HG02884 (cell line): ENCODE measurements around the gene LCE3C.
"Not testable (repeated sequence)": the region's sequence is repeated elsewhere in the genome, so short reads cannot be mapped to it uniquely, and the experiment has no call there.

ENCODE experiments used
- ATAC-seq: cut with Tn5 transposase; IDR thresholded peaks from one replicate; pipeline ENCODE4 v1.9.1; 2021; ENCODE audit warnings: mild to moderate bottlenecking, moderate library complexity; ENCODE audit not compliant: unreplicated experiment

LCE3C gene, protein sequence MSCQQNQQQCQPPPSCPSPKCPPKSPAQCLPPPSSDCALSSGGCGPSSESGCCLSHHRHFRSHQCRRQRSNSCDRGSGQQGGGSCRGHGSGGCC

DNA sequence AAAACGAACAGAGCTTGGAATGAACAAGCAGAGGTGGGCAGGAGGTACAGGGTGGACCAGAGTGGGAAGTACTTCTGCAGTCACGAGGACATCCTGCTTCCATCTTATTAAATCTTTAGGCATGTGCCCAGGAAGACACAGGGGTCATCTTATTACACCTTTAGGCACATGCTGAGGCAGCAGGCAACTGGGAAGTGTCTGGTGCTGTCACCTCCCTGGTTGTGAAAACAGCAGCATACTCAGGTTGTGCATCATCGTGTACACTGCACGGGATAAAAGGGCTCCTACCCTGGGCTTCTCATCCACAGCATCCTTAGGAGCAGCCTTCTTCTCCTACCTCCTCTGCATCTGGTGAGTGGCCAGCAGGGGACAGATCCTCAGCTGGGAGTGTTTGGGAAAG is at the start of gene LCE3C:
TSS of gene LCE3C (plus strand) at position 301 of the 400 bp plus-strand sequence. CDS start 498 bp downstream, outside the sequence.
- no peak for ATAC-seq

DNA sequence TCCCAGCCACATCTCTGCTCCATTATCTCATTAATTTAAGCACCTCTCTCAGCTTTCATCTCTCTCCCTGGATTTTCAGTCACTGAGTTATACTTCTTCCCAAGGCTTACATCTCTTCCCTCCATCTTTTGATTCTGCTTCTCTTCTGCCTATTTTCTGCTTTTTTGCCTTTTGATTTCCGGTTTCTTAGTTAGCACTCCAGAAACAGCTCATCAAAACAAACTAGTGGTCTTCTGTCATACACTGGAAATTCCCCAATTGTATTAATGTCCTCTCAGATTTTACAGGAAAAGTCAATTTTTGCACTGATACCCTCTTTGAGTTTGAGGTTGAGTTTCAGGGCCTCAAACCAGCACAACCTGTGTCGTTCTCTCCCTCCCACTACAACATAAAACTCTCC is 34.9 kb upstream of the LCE3C start:
- no peak for ATAC-seq

DNA sequence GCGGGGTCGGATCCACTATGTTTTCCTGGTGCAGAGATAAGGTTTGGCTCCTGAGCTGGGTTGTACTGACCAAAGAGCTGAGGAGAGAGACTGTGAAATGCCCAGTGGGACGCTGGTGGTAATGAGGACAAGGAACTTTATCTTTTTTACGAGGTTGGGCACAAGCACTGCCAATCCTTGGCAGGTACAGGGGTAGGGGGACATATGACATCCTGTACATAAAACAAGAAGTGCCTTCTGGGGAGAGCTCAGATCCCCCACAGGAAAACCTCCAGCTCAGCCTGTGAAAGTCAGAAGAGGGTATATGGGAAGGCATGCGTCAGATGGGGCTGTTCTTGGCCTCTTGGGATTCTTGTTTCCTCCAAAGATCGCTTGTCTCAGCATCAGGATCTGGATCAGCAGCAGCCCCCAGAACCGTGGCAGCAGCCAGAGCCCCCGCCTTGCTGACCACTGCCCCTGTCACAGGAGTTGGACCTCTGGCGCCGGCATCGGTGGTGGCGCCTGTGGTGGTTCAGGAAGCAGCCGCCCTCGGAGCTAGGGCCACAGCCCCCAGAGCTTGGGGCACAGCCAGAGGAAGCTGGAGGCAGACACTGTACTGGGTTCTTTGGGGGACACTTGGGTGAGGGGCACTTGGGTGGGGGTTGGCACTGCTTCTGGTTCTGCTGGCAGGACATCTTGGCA is 34.4 kb upstream of the LCE3C start:
- ATAC-seq: no peak

DNA sequence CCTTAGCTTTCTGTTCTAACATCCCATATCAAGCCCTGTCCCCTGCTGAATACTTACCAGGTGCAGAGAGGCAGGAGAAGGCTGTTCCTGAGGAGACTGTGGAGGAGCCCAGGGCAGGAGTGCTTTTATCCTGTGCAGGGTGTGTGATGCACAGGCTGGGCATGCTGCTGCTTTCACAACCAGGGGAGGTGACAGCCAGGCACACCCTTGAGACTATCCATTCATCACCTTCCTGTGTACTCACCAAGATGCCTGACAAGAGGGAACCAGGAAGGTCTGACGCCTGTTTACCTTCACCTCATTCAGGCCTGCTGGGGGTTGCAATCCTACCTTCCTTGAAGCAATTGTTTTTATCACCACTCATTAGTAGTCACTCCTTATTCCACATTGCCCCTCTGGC is 33.4 kb upstream of the LCE3C start, which contains the start of gene LCE3E:
TSS of gene LCE3E (minus strand) at position 100 of the 400 bp plus-strand sequence. CDS start 572 bp downstream, outside the sequence.
- no peak for ATAC-seq

DNA sequence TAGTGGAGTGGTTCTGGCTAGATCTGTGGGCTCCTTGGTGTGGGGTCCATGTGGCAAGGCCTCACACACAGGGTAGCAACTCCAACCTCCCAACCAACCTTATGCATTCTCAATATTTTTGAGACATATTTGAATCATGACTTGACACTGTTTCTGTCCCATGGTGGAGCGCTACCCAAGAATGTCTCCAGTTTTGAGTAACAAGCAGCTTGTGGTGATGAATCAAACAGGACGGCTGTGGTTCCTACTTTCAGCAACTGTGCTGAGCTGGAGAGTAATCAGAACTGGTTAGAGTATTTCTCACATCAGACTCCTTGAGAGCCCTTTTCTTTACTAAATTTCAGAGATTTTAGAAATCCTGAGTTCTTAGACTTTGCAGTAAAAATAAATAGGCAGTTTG is 22.9 kb upstream of the LCE3C start:
- ATAC-seq: no peak

DNA sequence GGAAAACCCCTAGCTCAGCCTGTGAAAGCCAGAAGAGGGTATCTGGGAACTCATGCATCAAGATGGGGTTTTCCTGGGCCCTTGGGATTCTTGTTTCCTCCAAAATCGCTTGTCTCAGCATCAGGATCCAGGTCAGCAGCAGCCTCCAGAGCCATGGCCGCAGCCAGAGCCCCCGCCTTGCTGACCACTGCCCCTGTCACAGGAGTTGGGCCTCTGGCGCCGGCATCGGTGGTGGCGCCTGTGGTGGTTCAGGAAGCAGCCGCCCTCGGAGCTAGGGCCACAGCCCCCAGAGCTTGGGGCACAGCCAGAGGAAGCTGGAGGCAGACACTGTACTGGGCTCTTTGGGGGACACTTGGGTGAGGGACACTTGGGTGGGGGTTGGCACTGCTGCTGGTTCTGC is 20.5 kb upstream of the LCE3C start:
- ATAC-seq: not testable (repeated sequence)

DNA sequence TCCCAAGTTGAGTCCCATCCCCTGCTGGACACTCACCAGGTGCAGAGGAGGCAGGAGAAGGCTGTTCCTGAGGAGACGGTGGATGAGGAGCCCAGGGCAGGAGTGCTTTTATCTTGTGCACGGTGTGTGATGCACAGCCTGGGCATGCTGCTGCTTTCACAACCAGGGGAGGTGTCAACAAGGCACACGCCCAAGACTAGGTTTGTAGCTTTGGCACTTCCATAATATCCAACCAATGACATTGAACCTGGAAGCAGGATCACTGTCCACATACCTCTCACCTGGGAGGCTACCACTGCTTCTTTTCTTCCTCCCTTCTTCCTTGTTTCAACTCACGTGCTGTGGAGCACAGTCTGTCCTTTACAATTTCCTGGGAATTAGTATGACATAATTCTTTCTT is 19.6 kb upstream of the LCE3C start, which contains the start of gene LCE3D:
TSS of gene LCE3D (minus strand) at position 84 of the 400 bp plus-strand sequence. CDS start 580 bp downstream, outside the sequence.
- no peak for ATAC-seq

DNA sequence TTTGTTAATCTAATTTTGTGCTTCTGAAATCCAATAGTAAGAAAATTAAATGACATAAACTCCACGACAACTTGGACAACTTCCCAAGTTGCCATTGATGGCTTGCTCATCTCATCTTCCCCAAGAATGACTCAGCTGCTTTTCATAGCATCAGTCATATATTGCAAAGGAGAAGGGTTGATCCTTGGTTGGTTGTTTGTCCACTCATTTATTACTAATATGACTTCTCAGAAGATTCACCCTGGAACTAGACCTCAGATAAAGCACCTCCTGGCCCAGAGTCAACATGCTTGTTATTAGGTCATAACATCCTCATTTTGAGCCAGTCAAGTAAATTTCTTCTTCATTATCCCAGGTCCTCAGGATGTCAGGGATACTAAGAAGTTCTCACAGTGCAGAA is 17.4 kb upstream of the LCE3C start:
- no peak for ATAC-seq

DNA sequence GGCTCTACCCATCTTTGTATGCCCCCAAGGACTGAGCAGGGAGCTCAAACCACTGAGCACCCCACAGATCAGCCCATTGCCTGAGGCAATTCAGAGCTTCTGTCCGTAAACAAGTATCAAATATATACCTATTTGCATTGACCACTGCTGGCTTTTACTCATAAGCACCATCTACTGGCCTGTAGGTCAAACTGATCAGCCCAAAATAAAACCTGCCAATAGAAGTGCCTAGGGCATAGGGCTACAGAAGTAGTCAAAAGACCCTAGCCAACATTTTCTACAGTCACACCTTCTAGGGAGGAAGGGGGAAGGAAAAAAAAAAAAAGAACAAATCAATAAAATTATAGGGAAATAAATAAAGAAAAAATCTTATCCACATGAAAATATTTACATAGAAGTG is 14.4 kb upstream of the LCE3C start:
- no peak for ATAC-seq

DNA sequence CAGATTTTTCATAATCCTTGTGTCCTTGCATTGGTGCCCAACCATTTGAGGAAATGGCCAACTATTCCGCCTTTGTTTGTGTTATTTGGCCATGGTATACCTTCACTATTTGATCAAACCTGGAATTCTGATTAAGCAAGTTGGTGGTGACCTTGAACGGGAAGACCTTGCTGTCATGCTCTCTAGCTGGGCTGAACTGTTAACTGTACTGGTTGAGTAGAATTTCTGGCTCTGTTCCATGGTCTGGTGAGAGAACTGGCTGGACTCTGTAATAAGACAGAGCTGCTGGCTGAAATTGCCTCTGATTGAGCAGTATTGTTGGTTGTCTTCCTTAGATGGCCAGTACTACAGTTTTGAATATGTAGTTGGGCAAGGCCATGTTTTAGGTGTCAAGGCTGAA is 3.0 kb upstream of the LCE3C start:
- ATAC-seq: no peak

DNA sequence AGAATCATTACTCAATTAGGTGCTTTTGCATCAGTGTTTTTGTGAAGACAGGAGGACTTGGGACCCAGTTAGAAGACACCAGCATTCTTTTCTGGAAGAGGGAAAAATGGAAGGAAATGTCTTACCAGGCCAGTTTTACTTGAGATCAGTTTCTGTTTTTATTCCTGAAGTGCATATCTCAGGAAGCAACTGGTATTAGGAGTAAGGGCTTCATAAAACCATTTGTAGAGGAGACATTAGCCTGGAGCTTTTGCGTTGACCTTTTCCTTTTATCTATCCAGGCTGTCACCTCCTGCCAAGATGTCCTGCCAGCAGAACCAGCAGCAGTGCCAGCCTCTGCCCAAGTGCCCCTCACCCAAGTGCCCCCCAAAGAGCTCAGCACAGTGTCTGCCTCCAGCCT is 13.5 kb downstream of the LCE3C start, which contains the start of gene LCE3B:
TSS of gene LCE3B (plus strand) at position 301 of the 400 bp plus-strand sequence. CDS start at position 301, 0 bp downstream.
- ATAC-seq: no peak

DNA sequence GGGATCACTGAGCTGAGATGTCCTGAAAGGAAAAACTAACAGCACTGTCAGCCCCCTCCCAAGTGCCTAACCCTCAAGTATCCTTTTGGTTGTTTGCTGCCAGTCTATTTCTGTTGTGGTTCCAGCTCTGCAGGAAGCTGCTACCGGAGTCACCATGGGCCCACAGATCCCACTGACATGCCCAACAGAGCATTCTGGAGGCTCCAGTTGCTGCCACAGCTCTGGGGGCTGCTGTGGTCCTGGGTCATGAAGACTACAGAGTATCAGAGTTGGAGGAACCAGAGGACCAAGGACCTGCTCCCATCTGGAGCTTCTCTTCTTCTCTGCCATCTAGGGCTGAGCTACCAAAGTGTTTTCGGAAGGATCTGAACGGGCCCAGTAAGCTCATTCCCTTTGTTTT is 22.0 kb downstream of the LCE3C start:
- ATAC-seq: no peak

DNA sequence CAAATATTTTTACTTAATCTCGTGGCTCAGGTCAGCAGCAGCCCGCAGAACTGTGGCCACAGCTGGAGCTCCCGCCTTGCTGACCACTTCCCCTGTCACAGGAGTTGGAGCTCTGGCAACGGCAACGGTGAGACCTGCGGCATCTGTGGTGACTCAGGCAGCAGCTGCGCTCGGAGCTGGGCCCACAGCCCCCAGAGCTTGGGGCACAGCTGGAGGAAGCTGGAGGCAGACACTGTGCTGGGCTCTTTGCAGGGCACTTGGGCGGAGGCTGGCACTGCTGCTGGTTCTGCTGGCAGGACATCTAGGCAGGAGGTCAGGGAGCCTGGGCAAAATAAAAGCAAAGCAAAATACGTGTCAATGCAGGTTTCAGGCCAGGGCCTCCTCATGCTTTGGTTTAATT is 22.8 kb downstream of the LCE3C start, which contains the start of gene LCE3A:
TSS of gene LCE3A (minus strand) at position 301 of the 400 bp plus-strand sequence. CDS start at position 301, 0 bp downstream.
- no peak for ATAC-seq

DNA sequence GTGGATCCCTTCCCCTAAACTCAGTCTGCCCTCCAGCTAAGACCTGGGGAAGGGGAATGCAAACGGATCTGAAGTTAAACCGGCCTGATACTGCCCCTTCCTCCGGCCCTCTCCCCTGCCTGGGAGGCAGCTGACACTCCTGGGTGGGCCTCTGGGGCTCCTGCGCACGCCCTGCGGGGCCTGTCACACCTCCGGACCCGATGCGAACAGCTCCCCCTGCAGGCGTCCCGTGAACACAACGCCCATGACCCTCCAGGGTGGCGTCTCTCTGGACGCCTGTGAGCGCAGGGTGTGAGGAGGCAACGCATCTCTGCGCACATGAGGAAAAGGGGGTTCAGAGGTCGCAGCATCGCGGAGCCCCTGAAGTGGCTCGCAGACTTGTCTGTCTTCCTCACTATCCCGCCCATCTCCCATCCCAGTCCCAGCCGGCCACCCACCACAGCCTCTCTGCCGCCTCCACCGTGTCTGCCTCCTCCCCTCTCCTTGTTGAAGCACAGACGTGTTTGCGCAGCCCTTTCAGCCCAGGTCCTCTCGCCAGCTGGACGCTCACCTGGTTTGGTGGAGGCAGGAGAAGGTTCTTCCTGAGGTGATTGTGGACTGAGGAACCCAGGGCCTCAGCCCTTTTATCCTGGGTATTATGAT is 23.3 kb downstream of the LCE3C start:
- no peak for ATAC-seq

DNA sequence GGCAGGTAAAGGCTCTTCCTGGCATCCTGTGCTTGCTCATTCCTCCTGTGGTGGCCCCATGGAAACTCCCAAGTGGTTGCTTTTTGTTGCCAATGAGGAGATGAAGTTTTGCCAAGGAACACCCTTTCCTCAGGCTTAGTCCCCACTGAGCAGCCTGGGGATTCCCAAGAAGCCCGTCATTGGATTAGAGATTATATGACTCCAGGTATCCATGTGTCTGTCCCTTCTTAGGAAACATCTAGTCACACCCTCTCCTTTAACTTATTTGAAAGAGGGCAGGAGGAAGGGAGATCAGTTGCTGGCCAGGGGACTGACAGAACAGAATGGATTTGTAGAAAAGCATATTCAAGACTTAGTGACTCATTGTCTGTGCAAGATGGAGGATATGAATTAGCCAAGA is 26.7 kb downstream of the LCE3C start:
- ATAC-seq: no peak

DNA sequence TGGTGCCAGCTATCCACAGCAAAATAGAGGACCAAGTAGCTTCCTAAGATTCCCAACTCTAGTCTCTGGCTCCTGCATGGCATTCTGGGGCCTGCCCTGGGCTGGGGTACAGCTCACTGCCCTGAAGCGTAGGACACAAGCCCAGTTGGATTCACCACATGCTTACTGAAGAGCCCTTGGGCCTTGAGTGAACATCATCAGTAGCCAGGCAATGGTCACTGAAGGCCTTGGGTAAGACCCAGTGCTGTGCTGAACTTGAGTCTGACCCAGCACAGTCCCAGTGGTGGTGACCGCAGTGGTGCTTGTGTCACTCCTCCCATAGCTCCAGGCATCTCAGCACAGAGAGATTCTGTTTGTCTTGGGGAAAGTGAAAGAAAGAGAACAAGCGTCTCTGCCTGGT is 30.6 kb downstream of the LCE3C start:
- no peak for ATAC-seq

DNA sequence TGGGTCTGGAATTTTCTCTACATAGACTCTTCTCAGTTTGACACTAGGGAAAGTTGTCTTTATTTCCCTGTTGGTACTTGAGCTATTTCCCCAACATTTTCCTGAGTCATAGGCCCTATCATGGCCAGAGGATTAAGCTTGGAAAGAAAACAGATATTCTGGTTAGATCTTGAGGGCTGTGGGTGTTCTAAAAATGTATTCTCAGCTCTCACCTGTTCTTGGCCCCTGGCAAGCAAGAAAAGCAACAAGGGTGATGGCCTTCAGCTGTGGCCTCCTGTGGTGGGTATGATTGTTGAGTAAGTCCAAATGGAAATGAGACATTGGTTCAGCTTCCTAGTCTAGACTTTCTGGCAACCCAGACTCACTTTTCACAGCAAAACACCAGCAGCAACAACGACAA is 40.3 kb downstream of the LCE3C start:
- no peak for ATAC-seq

DNA sequence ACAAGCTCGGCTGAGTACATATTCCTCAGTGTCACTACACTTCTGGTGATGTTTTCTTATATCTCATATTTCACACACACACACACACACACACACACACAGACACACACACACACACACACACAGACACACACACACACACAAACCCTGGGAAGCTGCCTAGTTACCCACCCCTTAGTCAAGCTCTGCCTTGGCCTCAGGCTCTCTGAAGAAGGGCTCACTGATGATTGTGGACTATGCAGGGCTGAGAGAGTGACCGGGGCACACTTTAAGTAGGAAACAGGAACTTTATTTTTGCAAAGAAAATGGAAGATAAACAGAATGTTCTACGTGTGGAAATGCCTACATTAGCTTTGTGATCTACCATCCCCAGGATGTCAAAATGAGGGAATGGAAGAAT is 43.9 kb downstream of the LCE3C start:
- ATAC-seq: no peak

DNA sequence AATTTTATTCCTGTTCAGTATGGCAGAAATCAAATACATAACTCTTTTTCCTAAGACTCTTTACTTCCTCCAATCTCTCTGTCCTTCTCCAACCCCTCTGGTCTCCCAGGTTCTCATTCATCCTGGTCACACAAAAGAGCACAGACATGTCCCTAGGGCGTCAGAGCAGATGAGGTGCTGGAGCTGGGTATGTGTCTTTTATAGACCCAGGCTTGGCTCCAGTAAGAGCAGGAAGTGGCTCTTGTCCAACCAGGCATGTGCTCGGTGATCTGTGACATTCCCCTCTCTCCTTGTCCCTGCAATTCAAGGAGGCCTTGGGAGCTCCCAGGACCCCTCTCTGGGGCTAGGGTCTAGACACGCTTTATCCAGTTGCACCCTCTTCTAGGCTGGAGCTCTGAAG is 45.1 kb downstream of the LCE3C start:
- no peak for ATAC-seq

DNA sequence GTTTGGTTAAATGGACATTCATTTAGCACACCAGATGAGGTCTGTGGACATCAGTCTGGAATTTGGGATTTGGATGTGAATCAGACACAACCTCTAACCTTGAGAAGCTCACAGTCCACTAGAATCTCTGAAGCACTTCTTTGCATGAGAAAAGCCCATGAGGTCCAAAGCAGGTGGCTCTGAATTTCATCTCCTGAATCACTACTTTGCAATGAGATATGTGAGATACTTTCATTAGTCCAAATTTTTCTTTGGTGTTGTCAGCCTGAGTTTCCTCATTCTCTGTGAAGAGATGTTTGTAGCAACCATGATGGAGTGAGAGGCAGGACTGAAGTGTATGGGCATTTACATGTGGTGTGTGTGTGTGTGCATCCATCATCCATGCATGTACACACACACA is 46.6 kb downstream of the LCE3C start:
- no peak for ATAC-seq
